Ectodermal cell (in vitro differentiated cells): ENCODE data around the gene CRYBG3.

Source experiments
- H3K27ac ChIP-seq: 2 replicates; pipeline ENCODE4 v1.7.0; 2013; ENCODE audit warnings: mild to moderate bottlenecking, low read depth, low read length; ENCODE audit not compliant: insufficient read depth, poor library complexity, severe bottlenecking
- H3K27me3 ChIP-seq: 2 replicates; pipeline ENCODE4 v1.7.0; 2013; ENCODE audit warnings: mild to moderate bottlenecking, low read length; ENCODE audit not compliant: insufficient read depth, control insufficient read depth, poor library complexity, severe bottlenecking
- H3K36me3 ChIP-seq: one replicate; pipeline ENCODE4 v1.7.0; 2013; ENCODE audit warnings: low read length; ENCODE audit not compliant: control insufficient read depth, insufficient read depth
- H3K4me1 ChIP-seq: one replicate; pipeline ENCODE4 v1.7.0; 2013; ENCODE audit warnings: low read length; ENCODE audit not compliant: control insufficient read depth, insufficient read depth
- H3K4me3 ChIP-seq: 2 replicates; pipeline ENCODE4 v1.7.0; 2013; ENCODE audit warnings: low read depth, low read length, control low read depth; ENCODE audit not compliant: insufficient read depth
- H3K9me3 ChIP-seq: 2 replicates; pipeline ENCODE4 v1.7.0; 2013; ENCODE audit warnings: mild to moderate bottlenecking, low read length, moderate library complexity; ENCODE audit not compliant: control insufficient read depth
- WGBS, 2 experiments: methylation state at CpG; one replicate each; pipeline ENCODE4 v1.1.7; 2013; ENCODE audit warnings: missing lambda C conversion rate in 2 of 2; 5-methylcytosine and 5-hydroxymethylcytosine counted together

The CRYBG3 gene

DNA sequence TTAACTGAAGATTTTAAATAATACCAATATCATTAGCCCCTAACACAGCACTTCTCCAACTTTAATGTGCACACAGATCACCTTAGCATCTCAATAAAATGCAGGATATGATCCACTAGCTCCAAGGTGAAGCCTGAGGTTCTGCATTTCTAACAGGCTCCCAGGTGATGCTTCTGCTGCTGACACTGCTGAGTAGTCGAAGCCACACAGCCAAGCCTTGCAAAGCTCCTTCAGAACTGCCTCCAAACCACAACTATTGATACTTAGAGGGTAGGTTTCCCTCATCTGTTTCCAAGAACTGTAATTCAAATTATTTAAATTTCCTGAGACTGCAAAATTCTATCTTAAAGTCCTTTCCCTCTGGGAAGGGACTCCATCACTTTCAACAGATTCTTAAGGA, 146.6 kb downstream of the CRYBG3 start:
- H3K9me3 ChIP-seq, result no peaks in the 10 kb centered on the region
- H3K27ac ChIP-seq, result no peak overlapping the region
- H3K4me1 ChIP-seq, result no peaks in the 10 kb centered on the region
- H3K27me3 ChIP-seq, result peaks cover 22% of the 10 kb centered on the region
- 91 to 96% methylated on average over 1 of the region's 1 CpG for WGBS, 2 experiments
- no peak overlapping the region for H3K4me3 ChIP-seq
- H3K36me3 ChIP-seq, result no peaks in the 10 kb centered on the region

DNA sequence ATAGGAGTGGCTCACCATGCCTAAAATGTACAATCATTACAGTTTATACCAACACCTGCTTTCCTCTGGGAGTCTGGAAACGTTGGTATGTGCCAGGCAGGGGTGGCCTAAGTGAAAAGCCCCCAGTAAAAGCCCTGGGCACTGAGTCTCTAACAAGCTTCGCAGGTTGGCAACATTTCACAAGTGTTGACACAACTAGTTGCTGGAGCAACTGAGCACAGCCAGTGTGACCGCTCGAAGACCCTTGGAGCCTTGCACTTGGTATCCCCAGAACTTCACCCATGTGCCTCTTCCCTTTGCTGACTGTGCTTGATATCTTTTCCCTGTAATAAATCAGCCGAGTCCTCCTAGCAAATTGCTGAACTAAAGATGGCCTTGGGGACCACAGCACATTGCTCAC, 147.7 kb downstream of the CRYBG3 start:
- H3K9me3 ChIP-seq, result no peaks in the 10 kb centered on the region
- no peak overlapping the region for H3K27ac ChIP-seq
- H3K27me3 ChIP-seq, result peaks cover 24% of the 10 kb centered on the region
- H3K36me3 ChIP-seq, result no peaks in the 10 kb centered on the region
- 91 to 92% methylated on average over 5 of the region's 5 CpGs for WGBS, 2 experiments
- no peaks in the 10 kb centered on the region for H3K4me1 ChIP-seq
- H3K4me3 ChIP-seq, result no peak overlapping the region

DNA sequence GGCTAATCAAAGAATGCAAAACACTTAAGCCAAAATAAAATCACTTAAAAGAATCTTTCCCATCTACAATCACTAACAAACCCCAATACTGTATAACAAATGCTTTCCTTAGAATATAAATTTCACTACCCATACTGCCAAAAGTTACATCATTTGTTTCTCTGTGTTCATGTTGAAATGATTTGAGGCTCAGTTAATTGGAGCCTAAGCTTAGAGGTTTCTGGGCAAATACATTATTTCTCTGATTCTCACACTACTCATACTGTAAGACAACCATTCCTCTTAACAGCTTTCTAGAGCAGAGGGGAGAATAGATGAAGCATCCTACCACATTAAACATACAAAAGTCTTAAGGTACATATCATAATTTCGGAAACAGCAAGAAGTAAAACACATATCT, 148.3 kb downstream of the CRYBG3 start:
- no CpG with 5 or more reads among the region's 1 CpG for WGBS, 2 experiments
- Histone ChIP-seq H3K4me1 (no peaks in the 10 kb centered on the region), H3K9me3 (no peaks in the 10 kb centered on the region), H3K27me3 (peaks cover 24% of the 10 kb centered on the region), H3K4me3 (no peak overlapping the region), H3K36me3 (no peaks in the 10 kb centered on the region), H3K27ac (no peak overlapping the region)

DNA sequence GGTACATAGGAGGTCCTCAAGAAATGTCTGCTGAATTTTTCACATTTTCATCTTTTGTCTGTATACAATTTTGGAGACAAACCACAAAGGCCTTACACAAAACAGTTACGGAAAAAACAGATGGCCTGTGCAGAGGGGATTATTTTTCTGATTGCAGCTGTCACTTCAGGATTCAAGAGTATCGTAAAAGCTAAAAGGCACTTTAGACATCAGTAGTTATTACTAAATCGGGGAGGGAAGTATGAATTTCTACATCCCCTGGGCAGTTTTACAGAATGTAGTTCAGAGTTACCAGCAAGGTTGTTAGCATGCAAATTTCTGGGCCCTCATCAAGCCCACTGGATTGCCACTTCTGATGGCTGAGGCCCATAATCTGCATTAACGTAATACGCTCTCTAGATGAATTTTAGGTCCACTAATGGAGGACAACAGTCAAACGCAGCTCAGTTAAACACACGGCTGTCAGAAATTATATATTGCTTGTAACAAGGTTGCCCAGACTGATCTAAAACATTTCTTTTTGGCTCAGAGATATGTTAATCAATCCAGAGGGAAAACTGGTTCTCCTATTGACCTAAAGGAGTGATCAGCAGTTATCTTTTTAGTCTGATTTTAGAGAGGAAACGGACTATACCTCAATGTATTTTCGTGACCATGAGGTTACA, 149.3 kb downstream of the CRYBG3 start:
- Histone ChIP-seq H3K4me3 (peak overlapping the region; percentile 65), H3K9me3 (no peaks in the 10 kb centered on the region)

DNA sequence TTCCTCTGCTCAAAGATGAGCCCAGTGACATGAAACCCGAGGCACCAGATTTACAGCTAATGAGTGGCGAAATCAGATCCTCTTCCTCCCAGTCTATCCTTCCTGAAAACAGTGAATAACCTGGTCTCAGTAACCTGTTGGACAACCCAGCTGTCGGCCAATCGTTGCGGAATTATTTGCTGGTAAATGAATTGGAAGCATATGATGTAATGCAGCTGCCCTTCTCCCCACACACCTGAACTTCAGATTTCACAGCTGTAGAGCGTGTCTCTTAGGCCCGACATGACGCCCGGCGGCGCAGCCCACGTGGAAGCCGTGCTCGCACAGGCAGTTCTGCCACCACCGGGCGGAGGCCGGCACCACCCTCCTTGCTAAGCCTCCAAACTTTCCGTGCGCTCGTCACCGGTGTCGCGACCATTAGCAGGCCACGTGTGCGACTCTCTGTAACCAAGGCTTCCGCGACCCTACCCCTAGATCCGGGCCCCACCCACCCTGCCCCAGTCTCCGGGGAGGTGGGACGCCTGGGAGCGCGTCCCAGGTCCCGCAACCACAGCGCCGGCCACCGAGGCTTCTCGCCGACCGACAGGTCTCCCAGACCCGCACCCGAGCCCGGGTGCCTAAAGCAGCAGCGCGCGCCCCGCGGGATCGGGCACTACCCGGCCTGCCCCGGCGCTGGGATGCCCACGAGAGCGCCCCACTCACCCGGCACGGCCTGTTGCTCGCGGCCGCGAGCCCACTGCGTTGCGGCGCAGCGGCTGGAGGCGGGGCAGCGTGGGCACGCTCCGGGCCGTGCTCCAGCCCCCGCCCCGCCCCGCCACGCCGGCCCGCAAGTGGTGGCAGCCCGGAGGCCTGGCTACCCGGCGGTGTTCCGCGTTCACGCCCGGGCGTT, 150.1 kb downstream of the CRYBG3 start, which contains the start of gene RIOX2:
Gene RIOX2, minus strand, starts transcription at position 753 of the 889 bp plus-strand sequence. CDS start 4,838 bp downstream, outside the sequence.
- no peaks in the 10 kb centered on the region for H3K36me3 ChIP-seq
- H3K27ac ChIP-seq, result no peak within 1 kb of the TSS
- H3K4me3 ChIP-seq, result peak within 1 kb of the TSS; percentile 65
- peaks cover 24% of the 10 kb centered on the region for H3K27me3 ChIP-seq
- no peaks in the 10 kb centered on the region for H3K4me1 ChIP-seq
- no peaks in the 10 kb centered on the region for H3K9me3 ChIP-seq
- WGBS, 2 experiments, result 5% methylated on average over 80 to 82 of the region's 82 CpGs

More for the DNA sequence above, 149.3 kb downstream of the CRYBG3 start:
- peaks cover 24% of the 10 kb centered on the region for H3K27me3 ChIP-seq
- no peaks in the 10 kb centered on the region for H3K36me3 ChIP-seq
- WGBS, 2 experiments, result 93 to 94% methylated on average over 9 of the region's 9 CpGs
- H3K27ac ChIP-seq, result no peak overlapping the region
- H3K4me1 ChIP-seq, result no peaks in the 10 kb centered on the region

DNA sequence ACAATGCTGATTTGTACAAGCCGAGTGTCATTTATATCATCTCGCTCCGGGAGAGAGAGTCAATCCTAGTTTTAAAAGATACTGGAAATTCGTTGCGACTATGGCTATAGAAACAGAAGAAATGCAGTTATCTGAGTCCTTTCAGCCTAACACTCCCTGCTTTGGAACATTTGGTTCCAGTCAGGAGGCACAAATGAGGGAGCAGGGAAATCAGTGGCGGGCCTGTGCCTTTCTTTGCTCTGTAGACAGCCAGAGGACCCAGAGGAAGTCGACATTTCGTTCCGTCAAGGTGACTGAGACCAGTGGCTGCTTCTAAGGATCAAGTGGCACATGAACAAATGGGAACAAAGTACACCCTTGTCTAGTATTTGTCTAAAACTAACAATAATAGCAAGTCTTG, 151.2 kb downstream of the CRYBG3 start:
- 95 to 97% methylated on average over 9 of the region's 9 CpGs for WGBS, 2 experiments
- Histone ChIP-seq H3K27me3 (peaks cover 24% of the 10 kb centered on the region), H3K36me3 (no peaks in the 10 kb centered on the region), H3K4me3 (peak overlapping the region; percentile 65), H3K27ac (no peak overlapping the region), H3K9me3 (no peaks in the 10 kb centered on the region), H3K4me1 (no peaks in the 10 kb centered on the region)

DNA sequence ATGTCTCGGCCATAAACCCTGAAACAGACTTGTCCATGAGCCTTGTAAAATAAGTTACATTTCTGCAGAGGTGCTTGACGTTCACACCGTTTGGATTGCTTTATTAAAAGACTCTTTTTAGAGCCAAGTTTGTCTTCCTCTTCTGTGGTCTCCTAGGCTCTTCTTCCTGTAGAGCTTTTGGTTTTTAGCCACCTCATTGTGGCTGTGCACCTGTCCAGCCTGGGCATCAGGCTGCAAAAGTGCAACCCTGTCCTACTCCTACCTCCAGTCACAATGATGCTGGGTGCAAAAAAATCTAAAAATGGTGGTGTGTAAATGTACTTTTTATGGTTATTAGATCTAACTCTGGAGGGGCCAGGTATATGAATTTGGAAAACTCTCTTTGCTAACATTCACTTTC, 153.2 kb downstream of the CRYBG3 start:
- Histone ChIP-seq H3K4me1 (no peaks in the 10 kb centered on the region), H3K27ac (no peak overlapping the region), H3K36me3 (no peaks in the 10 kb centered on the region), H3K4me3 (no peak overlapping the region), H3K27me3 (peaks cover 24% of the 10 kb centered on the region), H3K9me3 (no peaks in the 10 kb centered on the region)
- 93% methylated on average over 3 of the region's 3 CpGs for WGBS, 2 experiments

DNA sequence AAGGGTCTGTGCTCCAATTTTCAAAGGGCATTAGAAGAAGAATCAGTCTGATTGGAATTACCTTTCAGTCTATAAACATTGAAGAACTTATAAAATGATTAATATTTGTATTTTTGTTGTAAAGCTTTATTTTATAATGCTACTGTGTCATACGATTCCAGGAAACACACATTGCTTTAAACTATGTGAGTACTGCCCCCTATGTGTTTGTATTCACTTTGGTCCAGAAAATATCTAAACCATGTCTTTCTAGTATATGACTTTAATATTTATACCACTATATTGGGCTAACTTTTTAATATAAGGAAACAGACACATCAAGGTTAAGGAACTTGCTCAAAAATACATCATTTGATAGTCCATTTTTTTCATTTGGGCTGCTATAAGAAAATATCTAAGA, 153.7 kb downstream of the CRYBG3 start:
- no peaks in the 10 kb centered on the region for H3K9me3 ChIP-seq
- no peak overlapping the region for H3K27ac ChIP-seq
- no peak overlapping the region for H3K4me3 ChIP-seq
- peaks cover 24% of the 10 kb centered on the region for H3K27me3 ChIP-seq
- H3K36me3 ChIP-seq, result no peaks in the 10 kb centered on the region
- no peaks in the 10 kb centered on the region for H3K4me1 ChIP-seq
- WGBS, 2 experiments, result 100% methylated on average over 1 of the region's 1 CpG; no CpG with 5 or more reads in 1 of the 2 experiments

DNA sequence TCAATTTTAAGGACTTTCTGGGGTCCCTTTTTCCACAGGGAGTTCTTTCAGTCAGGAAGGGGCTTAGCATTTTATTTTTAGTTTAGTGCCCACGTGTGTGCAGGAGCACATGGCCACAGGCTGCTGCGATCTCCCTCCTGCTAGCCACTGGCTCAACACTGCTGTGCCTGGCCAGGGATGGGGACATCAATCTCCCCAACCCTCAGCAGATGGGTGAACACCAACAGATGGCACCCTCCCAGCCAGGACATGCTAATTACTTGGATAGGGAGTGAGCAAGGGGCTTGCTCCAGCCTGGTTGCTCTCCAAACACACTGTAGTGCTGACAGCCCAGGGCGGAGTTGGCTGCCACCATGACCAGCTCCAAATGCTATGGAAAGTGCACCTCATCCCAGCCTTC, 157.8 kb downstream of the CRYBG3 start:
- Histone ChIP-seq H3K4me3 (no peak overlapping the region), H3K27ac (no peak overlapping the region), H3K9me3 (no peaks in the 10 kb centered on the region), H3K27me3 (no peaks in the 10 kb centered on the region), H3K4me1 (no peaks in the 10 kb centered on the region), H3K36me3 (no peaks in the 10 kb centered on the region)
- 90 to 92% methylated on average over 3 of the region's 3 CpGs for WGBS, 2 experiments

DNA sequence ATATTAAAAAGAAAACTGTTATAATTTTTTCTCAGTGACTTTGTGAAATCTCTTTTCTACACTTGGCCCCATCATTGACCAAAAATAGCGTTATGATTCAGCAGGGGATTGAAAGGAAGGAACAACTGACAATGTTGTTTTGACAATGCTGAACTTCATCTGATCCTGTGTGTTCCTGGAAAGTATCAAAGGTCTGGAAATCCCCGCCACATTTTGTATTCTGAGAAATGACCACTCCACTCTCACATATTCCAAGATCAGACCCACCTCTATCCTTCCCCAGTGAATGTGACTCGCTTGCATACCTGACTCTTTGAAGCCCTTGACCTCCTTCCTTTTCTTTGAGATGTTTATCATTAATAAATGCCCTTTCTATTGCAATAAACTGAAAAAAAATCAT, 160.1 kb downstream of the CRYBG3 start:
- no peaks in the 10 kb centered on the region for H3K27me3 ChIP-seq
- no peaks in the 10 kb centered on the region for H3K9me3 ChIP-seq
- H3K36me3 ChIP-seq, result no peaks in the 10 kb centered on the region
- H3K4me1 ChIP-seq, result no peaks in the 10 kb centered on the region
- no peak overlapping the region for H3K27ac ChIP-seq
- WGBS, 2 experiments, result 88 to 95% methylated on average over 3 of the region's 3 CpGs
- H3K4me3 ChIP-seq, result no peak overlapping the region
